GM18909 (cell line): ENCODE measurements around the gene ZNF800.

Source experiments
- ATAC-seq: cut with Tn5 transposase; IDR thresholded peaks from one replicate; pipeline ENCODE4 v1.9.1; 2021; ENCODE audit warnings: mild to moderate bottlenecking; ENCODE audit not compliant: unreplicated experiment, poor library complexity

The ZNF800 gene

DNA sequence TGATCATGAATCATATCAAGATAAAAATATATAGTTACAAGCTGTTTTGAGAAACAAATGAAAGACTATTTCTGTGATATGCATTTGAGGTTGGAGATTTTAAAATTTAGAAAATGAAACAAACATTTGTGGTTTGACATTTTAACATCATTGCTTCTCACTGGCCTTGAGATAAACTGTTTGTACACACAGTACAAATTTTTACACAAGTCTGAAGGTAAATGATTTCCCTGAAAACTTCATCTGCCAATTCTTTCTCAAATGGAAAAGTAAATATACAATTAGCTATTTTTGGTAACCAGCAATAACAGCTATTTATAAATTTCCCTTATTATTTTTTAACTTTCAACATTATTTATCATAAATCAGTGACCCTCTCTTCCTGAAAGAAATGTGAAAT lies 38.6 kb downstream of the ZNF800 start:
- ATAC-seq, result no peak

DNA sequence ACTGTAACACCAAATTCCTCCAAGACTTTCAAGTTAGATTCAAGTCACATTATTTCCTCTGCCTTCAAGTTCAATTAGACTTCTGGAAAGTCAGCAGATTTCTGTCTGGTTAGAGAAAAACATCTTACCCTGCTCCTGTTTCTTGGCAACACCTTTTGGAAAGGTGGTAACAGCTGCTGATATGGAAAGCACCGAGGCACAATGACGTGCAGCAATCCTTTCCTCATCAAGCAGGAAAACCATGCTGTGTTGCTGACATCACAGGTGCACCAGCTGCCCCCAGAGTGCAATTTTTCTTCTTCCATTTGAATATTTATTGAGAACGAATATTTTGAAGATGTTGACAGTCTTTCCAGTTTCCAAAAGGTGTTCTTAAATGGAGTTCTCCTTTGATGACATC lies 41.9 kb downstream of the ZNF800 start:
- ATAC-seq, result no peak

- no peak for ATAC-seq
Observed at GRCh38 chr7:127349881-127350280, 42.6 kb downstream of the ZNF800 start.

GRCh38 chr7:127348247-127348631 lies 44.3 kb downstream of the ZNF800 start:
- ATAC-seq, result no peak

DNA sequence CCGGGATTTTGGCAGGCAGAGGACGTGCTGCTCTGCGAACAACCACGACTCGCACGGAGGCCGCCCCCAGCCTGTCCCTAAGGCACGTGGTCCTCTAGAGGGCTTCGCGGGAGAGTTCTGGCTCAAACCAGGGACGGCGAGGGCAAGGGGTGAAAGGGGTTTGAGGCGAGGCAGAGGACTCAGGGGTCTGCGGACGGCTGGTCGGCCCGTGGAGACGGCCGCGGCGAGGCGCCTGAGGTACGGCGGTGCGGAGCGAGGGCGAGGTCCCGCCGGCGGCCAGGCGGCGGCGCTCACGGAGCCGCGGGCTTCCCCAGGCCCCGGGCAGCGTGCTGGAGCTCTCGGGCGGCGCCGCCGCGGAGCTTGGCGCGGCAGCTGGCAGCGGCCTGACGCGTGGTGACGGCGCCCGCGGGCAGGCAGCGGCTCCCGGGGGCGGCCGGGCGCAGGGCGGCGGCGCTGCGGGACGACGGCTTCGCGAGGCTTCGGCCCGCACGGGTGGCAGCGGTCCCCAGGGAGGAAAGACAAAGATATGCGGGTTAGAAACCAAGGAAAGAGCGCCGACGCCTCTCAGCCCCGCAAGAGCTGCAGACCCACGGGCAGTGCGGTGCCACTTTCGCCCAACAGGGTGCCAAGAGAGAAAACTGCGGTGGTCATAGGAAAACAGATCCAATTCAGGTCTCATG lies 44.8 kb downstream of the ZNF800 start:
- ATAC-seq, result peak; percentile 99

DNA sequence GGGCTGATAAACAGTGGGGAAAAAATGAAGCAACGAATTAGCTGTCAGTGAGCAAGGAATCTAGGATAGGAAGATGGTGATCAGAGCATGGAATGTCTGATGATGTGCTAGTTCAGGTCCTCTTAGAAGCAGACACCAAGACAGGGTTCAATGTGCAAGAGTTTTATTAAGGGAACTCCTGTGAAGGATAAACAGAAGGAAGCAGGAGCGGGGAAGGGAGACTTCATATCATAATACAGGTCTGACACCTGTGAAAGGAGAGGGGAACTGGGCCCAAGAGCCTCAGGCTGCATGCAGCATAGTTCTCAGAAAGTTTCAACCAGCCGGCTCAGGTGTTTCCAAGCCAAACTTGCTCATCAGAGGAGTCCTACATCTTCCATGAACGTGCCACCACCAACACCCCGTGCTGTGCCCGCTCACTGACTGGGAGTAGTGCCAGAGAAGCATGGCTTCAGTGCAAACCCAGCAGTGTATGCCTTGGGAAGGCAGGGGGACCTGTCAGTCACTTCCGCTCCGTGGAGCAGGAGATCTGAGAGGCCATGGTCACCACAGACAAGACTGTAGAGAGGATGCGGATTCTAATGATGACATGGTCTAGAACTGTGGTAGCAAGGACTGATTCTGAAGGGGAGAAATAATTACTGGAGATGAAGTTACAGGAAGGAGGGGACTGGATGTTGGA lies 45.8 kb downstream of the ZNF800 start:
- no peak for ATAC-seq

DNA sequence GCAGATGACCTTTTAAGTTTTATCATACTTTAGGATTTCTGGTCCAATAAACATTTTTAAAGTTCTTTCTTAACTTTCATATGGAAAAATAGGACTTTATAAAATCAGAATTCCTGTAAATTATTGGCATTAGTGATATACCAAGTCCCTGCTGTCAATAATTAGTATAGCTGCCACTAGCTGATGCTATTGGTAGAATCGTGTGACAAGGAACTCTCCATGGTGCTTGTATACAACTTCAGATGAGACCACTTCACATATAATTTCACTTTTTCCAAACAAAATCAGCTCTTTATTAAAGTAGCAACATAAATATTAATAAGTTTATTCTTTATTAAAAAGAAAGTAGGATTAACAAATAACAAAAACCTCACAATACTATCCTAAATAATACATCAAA lies 49.9 kb downstream of the ZNF800 start:
- ATAC-seq, result no peak

GRCh38 chr7:127338122-127338521 lies 54.4 kb downstream of the ZNF800 start:
- ATAC-seq, result no peak

DNA sequence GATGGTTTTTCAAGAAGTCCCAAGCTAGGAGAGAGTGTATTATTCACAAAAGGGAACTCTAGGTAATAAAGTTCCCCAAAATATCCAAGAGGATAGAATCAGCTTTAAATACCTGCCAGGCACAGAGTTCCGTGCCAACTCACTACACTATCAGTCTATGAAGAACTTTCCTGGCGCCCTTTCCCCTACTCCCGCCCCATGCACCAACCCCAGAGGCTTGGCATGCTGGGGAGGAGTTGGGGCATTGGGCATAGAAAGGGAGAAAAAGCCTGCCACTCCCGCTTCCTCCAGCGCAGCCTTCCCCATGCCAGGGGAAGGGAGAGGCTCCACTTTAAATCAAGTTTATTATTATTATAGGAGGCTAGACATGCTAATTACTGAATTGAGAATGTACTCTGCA lies 54.9 kb downstream of the ZNF800 start:
- no peak for ATAC-seq

DNA sequence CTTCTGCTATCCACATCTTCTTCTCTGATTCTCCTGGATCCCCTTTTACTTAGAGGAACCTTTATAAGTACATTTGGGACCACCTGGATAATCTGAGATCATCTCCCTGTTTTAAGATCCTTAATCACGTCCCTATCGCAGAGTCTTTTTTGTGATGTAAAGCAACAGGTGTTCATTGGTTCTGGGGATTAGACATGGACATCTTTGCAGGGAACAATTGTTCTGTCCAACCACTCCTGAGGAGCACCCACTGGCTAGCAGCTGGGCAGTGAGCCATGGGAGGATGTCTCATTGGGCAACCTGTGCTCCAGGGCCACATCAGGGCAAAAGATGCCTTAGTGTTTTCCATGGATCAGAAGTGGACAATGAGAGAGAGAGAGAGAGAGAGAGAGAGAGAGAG lies 56.0 kb downstream of the ZNF800 start:
- no peak for ATAC-seq

- ATAC-seq, result no peak
Observed at GRCh38 chr7:127332880-127333279, 59.6 kb downstream of the ZNF800 start.

- no peak for ATAC-seq
Observed at GRCh38 chr7:127330070-127330469, 62.4 kb downstream of the ZNF800 start.

- no peak for ATAC-seq
Observed at GRCh38 chr7:127322832-127323493, 69.5 kb downstream of the ZNF800 start.

DNA sequence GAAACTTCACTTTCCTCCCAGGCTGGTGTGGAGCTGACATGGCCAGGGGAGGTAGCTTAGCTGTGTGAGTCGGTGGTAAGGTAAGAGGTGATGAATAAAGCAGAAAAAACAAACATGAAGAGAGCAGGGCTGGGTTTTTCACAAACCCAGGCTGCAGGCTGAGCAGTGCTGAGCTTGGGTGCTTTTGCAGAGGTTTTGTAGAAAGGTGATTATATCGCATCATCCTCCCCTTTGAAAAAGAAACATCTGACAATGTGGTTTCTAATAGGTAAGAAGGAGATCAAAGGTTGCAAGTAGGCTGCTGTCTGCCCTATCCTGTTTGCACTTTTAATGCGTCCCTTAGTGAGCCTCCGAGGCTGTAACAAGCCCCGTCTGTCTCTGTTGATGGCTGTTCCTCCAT lies 70.2 kb downstream of the ZNF800 start:
- no peak for ATAC-seq

GRCh38 chr7:127320974-127321373 lies 71.5 kb downstream of the ZNF800 start:
- ATAC-seq, result no peak
